Loucy (cell line): ENCODE results near the gene LSP1.

ENCODE experiments used
- CTCF ChIP-seq: fragments of 200-600 bp; sonication (generic); conservative IDR thresholded peaks from 2 replicates; pipeline ENCODE4 v1.5.1; 2014; ENCODE audit warnings: mild to moderate bottlenecking, antibody characterized with exemption, low read length
- EZH2phosphoT487 ChIP-seq: fragments of 200-600 bp; IDR thresholded peaks from 2 replicates; pipeline ENCODE4 v1.6.1; 2018; ENCODE audit warnings: antibody characterized with exemption, mild to moderate bottlenecking, moderate library complexity, borderline replicate concordance

DNA sequence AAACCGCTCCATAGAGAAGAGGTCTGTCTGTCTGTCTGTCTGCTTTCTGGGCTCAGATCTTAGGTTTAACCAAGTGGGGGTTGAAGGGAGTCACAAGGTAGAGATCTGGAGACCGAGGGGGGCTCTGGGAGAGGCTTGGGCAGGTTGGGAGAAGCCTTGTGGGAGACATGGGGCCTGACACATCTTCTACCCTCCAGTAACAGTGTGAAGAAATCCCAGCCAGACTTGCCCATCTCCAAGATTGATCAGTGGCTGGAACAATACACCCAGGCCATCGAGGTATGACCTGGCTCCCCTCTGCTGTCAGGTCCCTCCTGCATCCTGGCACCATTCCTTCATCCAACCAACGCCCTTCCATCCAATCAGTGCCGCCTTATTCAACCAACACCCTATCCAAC lies 31.4 kb downstream of the LSP1 start:
- TF ChIP-seq CTCF (no peak), EZH2phosphoT487 (no peak)
